OCI-LY3 (cell line): ENCODE results near the gene GALNT16.

Experiments used
- H2AFZ ChIP-seq: fragments of 200-600, 300-600 bp; shearing (Covaris generic); 2 replicates; pipeline ENCODE4 v1.6.0; 2014; ENCODE audit warnings: antibody characterized with exemption, low read depth, low read length
- H3K27ac ChIP-seq: fragments of 200-600, 300-600 bp; sonication (generic); 2 replicates; pipeline ENCODE4 v1.5.1; 2014; ENCODE audit warnings: mild to moderate bottlenecking, low read length, moderate library complexity, mixed read lengths
- H3K27me3 ChIP-seq: fragments of 200-600, 300-600 bp; sonication (generic); 2 replicates; pipeline ENCODE4 v1.6.1; 2014; ENCODE audit warnings: low read depth, low read length, mixed read lengths
- H3K36me3 ChIP-seq: fragments of 200-600, 300-600 bp; sonication (generic); replicated peaks from 2 replicates; pipeline ENCODE3; 2014; ENCODE audit warnings: low read depth, low read length, mixed read lengths
- H3K4me1 ChIP-seq: fragments of 300-600, 200-600 bp; sonication (generic); 2 replicates; pipeline ENCODE4 v1.6.1; 2014; ENCODE audit warnings: low read length, mixed read lengths
- H3K4me2 ChIP-seq: fragments of 200-600, 300-600 bp; sonication (generic); 2 replicates; pipeline ENCODE4 v1.6.1; 2014; ENCODE audit warnings: low read length, mixed read lengths
- H3K4me3 ChIP-seq: fragments of 300-600, 200-600 bp; sonication (generic); 2 replicates; pipeline ENCODE4 v1.5.1; 2014; ENCODE audit warnings: antibody characterized with exemption, mild to moderate bottlenecking, low read length, moderate library complexity
- H3K79me2 ChIP-seq: fragments of 300-600, 200-600 bp; shearing (Covaris generic); 2 replicates; pipeline ENCODE4 v1.6.1; 2014; ENCODE audit warnings: mild to moderate bottlenecking, low read length, mixed read lengths
- H3K9ac ChIP-seq: fragments of 300-600, 200-600 bp; shearing (Covaris generic); 2 replicates; pipeline ENCODE4 v1.6.0; 2014; ENCODE audit warnings: mild to moderate bottlenecking, low read length, moderate library complexity
- H3K9me3 ChIP-seq: fragments of 200-600, 300-600 bp; shearing (Covaris generic); 2 replicates; pipeline ENCODE4 v1.6.1; 2014; ENCODE audit warnings: low read length, mixed read lengths; ENCODE audit not compliant: insufficient read depth
- H4K20me1 ChIP-seq: fragments of 200-600, 300-600 bp; sonication (generic); 2 replicates; pipeline ENCODE4 v1.6.1; 2016; ENCODE audit warnings: low read length, mixed read lengths; ENCODE audit not compliant: insufficient read depth
- CTCF ChIP-seq: fragments of 200-600, 300-600 bp; sonication (generic); IDR thresholded peaks from 2 replicates; pipeline ENCODE4 v1.5.1; 2014; ENCODE audit warnings: antibody characterized with exemption, low read length, low read depth
- EZH2phosphoT487 ChIP-seq: fragments of 200-600 bp; shearing (Covaris generic); IDR thresholded peaks from 2 replicates; pipeline ENCODE4 v1.6.1; 2018; ENCODE audit warnings: antibody characterized with exemption, mixed run types, low read depth

GALNT16 gene

GRCh38 chr14:69337984-69338383 is 78.0 kb downstream of the GALNT16 start:
- Histone ChIP-seq H3K79me2 (no peaks in the 10 kb centered on the region), H3K27me3 (no peaks in the 10 kb centered on the region), H4K20me1 (no peaks in the 10 kb centered on the region), H3K36me3 (no peaks in the 10 kb centered on the region), H3K27ac (no peak overlapping the region), H3K4me3 (no peak overlapping the region), H3K4me1 (peaks cover 71% of the 10 kb centered on the region), H3K9ac (no peak overlapping the region), H3K9me3 (no peaks in the 10 kb centered on the region), H2AFZ (no peak overlapping the region), H3K4me2 (peak overlapping the region; percentile 40; the same call in 1 of the 2 replicates)
- TF ChIP-seq CTCF (no peak), EZH2phosphoT487 (no peak)

GRCh38 chr14:69339426-69339825 is 79.5 kb downstream of the GALNT16 start:
- Histone ChIP-seq H2AFZ (no peak overlapping the region), H3K4me3 (no peak overlapping the region), H3K4me1 (peaks cover 66% of the 10 kb centered on the region), H3K27me3 (no peaks in the 10 kb centered on the region), H3K4me2 (no peak overlapping the region), H3K79me2 (no peaks in the 10 kb centered on the region), H3K9ac (no peak overlapping the region), H3K9me3 (no peaks in the 10 kb centered on the region), H3K36me3 (no peaks in the 10 kb centered on the region), H4K20me1 (no peaks in the 10 kb centered on the region), H3K27ac (no peak overlapping the region)
- no peak for TF ChIP-seq EZH2phosphoT487
- TF ChIP-seq CTCF = no peak

- H3K79me2 ChIP-seq = no peaks in the 10 kb centered on the region
- no peaks in the 10 kb centered on the region for H4K20me1 ChIP-seq
- no peaks in the 10 kb centered on the region for H3K9me3 ChIP-seq
- no peak overlapping the region for H3K9ac ChIP-seq
- H3K4me3 ChIP-seq = no peak overlapping the region
- no peaks in the 10 kb centered on the region for H3K27me3 ChIP-seq
- H3K27ac ChIP-seq = no peak overlapping the region
- TF ChIP-seq CTCF (no peak), EZH2phosphoT487 (no peak)
- H3K4me1 ChIP-seq = peaks cover 55% of the 10 kb centered on the region
- no peaks in the 10 kb centered on the region for H3K36me3 ChIP-seq
- H3K4me2 ChIP-seq = no peak overlapping the region
- H2AFZ ChIP-seq = no peak overlapping the region
Measured at GRCh38 chr14:69342928-69343525, 83.1 kb downstream of the GALNT16 start.

GRCh38 chr14:69344171-69344570 is 84.2 kb downstream of the GALNT16 start:
- Histone ChIP-seq H3K4me2 (no peak overlapping the region), H3K79me2 (no peaks in the 10 kb centered on the region), H3K9ac (no peak overlapping the region), H4K20me1 (no peaks in the 10 kb centered on the region), H3K27ac (no peak overlapping the region), H3K4me3 (no peak overlapping the region), H3K27me3 (no peaks in the 10 kb centered on the region), H3K4me1 (peaks cover 44% of the 10 kb centered on the region), H3K9me3 (no peaks in the 10 kb centered on the region), H2AFZ (no peak overlapping the region), H3K36me3 (no peaks in the 10 kb centered on the region)
- TF ChIP-seq CTCF (no peak), EZH2phosphoT487 (no peak)
